NB4 (cell line): ENCODE data around the gene NUDT10.
"Not testable (repeated sequence)": the region's sequence is repeated elsewhere in the genome, so short reads cannot be mapped to it uniquely, and the experiment has no call there.

Experiments
- DNase-seq: peaks from one replicate; pipeline ENCODE4 v3.0.0; 2010; ENCODE audit warnings: low read depth
- H3K4me3 ChIP-seq: one replicate; pipeline ENCODE4 v1.5.1; 2011; ENCODE audit warnings: mild to moderate bottlenecking, low read depth, low read length, moderate library complexity
- MYC ChIP-seq: IDR thresholded peaks from 2 replicates; pipeline ENCODE4 v1.6.1; 2011; ENCODE audit warnings: low read depth, low read length
- POLR2A ChIP-seq: IDR thresholded peaks from 2 replicates; pipeline ENCODE4 v1.6.1; 2011; ENCODE audit warnings: mild to moderate bottlenecking; ENCODE audit not compliant: insufficient read length; ENCODE audit errors: extremely low read depth
- TF ChIP-seq, protein P1 (sequence below): IDR thresholded peaks from one replicate; pipeline ENCODE4 v1.5.1; 2012; ENCODE audit warnings: low read depth, low read length
- TF ChIP-seq, protein P2 (sequence below): IDR thresholded peaks from 2 replicates; pipeline ENCODE4 v1.6.1; 2011; ENCODE audit warnings: low read depth, low read length

The NUDT10 gene

DNA sequence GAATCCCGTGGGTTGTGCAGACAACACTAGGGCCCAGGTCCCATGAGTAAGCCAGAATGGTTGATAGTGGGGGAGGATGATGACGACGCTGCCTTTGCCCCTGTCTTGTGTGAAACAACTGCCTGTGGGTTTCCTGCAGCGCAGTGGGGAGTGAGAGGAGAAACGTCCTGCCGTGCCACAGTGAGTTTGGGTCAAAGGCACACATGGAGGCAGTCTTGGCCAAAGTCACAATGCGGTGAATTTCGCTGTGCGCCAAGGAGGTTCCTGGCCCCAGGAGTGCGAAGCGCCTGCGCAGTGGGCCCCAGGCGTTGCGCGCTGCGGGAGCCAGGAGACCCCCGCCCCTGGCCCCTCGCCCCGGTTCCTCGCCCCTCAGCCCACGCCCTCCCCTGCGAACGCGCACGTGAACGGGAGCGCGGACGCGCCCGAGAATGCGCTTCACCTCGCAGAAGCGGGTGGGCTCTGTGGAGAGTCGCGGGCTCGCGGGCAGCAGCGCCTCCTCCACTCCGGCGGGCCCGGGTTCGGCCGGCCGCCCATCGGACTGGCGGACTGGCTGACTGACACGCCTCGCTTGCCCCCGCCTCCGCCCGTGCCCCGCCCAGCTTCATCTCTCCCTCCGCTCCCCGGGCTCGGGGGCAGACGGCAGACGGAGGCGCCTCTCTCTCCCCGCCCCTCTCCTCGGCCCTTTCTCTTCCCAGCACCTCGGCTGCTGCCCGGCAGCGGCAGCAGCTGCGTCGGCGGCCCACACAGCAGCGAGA is at the start of gene NUDT10:
Gene NUDT10, plus strand, starts transcription at position 635 of the 755 bp plus-strand sequence. CDS start 144 bp downstream, outside the sequence.
- no peak within 1 kb of the TSS for H3K4me3 ChIP-seq
- DNase-seq, result peak; percentile 1
- no peak for TF ChIP-seq MYC
- TF ChIP-seq, protein P1, sequence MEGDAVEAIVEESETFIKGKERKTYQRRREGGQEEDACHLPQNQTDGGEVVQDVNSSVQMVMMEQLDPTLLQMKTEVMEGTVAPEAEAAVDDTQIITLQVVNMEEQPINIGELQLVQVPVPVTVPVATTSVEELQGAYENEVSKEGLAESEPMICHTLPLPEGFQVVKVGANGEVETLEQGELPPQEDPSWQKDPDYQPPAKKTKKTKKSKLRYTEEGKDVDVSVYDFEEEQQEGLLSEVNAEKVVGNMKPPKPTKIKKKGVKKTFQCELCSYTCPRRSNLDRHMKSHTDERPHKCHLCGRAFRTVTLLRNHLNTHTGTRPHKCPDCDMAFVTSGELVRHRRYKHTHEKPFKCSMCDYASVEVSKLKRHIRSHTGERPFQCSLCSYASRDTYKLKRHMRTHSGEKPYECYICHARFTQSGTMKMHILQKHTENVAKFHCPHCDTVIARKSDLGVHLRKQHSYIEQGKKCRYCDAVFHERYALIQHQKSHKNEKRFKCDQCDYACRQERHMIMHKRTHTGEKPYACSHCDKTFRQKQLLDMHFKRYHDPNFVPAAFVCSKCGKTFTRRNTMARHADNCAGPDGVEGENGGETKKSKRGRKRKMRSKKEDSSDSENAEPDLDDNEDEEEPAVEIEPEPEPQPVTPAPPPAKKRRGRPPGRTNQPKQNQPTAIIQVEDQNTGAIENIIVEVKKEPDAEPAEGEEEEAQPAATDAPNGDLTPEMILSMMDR, result no peak
- TF ChIP-seq, protein P2, sequence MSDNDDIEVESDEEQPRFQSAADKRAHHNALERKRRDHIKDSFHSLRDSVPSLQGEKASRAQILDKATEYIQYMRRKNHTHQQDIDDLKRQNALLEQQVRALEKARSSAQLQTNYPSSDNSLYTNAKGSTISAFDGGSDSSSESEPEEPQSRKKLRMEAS, result no peak
- no peak for TF ChIP-seq POLR2A

DNA sequence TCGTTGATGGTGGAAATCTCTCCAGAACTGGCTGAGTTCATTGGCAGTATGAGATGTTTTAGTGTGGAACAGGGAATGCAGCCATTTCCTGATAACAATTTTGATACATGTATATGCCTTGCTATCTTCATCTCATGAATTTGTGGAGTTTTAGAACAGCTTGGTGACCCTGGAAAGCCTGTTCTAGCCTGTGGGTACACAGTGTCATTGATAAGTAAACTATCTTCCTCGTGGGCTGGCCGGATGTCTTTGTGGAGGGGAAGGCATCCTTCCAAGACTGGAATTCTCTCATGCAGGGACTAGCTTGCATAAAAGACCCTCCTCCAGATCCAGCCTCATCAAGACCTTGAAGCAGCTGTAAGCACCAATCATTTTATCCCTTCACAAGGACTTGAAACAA is 40.2 kb upstream of the NUDT10 start:
- TF ChIP-seq POLR2A (no peak), MYC (no peak)
- TF ChIP-seq, protein P1, result no peak
- TF ChIP-seq, protein P2, result no peak
- DNase-seq, result no peak

DNA sequence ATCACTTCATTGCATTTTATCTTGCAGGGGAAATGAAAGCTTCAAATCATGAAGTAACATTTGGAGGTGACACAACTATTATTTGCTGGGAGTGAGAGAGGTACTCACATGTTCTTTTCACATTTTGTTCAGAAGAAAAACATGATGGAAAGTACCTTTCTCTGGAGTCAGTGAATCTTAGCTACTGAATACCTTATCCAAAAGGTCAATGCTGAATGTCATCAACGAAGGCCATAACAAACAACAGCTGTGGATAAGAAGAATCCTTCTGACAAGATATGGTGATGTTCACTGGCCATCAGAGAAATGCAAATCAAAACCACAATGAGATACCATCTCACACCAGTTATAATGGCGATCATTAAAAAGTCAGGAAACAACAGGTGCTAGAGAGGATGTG is 36.5 kb upstream of the NUDT10 start:
- no peak overlapping the region for H3K4me3 ChIP-seq
- no peak for DNase-seq
- TF ChIP-seq MYC (no peak), POLR2A (no peak)
- TF ChIP-seq, protein P1, result no peak
- TF ChIP-seq, protein P2, result no peak

More for the DNA sequence above, 40.2 kb upstream of the NUDT10 start:
- no peak overlapping the region for H3K4me3 ChIP-seq

DNA sequence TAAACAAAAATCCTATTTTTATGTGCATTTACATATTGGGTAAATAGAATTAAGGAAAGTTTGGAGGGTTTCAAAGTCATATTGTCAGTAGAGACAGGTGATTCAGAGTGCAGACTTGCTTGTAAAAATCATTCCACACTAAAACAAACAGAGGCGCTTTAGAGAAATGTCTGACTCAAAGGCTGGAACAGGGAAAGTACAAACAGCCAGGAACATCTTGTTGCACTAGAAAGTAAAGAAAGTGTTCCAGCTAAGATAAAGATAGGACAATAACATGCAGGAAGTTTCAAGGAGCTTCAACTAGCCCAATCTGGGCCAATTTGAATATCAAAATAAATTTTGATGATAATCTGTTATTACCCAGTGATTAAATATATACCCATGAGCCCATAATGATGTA is 16.4 kb upstream of the NUDT10 start:
- TF ChIP-seq MYC (no peak), POLR2A (no peak)
- TF ChIP-seq, protein P2, result no peak
- TF ChIP-seq, protein P1, result no peak
- no peak for DNase-seq
- H3K4me3 ChIP-seq, result no peak overlapping the region

DNA sequence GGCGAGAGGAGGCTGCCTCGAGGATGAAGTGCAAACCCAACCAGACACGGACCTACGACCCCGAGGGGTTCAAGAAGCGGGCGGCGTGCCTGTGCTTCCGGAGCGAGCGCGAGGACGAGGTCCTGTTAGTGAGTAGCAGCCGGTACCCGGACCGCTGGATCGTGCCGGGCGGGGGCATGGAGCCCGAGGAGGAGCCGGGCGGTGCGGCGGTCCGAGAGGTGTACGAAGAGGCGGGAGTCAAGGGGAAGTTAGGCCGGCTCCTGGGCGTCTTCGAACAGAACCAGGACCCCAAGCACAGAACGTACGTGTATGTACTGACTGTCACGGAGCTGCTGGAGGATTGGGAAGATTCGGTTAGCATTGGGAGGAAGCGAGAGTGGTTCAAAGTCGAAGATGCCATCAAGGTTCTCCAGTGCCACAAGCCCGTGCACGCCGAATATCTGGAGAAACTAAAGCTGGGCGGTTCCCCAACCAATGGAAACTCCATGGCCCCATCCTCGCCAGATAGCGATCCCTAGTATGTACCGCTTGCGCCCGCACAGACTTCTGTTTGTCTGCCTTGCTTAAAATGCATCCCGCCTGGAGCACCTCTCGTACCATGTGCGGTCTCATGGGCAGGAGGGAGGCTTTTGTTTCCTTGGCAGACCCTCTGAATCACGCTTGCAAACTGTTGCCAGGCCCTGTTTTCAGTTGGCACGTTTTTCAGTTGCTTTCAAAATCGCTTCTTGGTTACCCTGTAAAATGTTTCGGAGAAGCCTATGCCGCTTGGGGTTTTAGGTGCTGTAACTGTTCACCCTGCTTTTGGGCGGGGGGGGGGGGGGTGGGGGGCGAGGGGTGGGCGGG is 542 bp downstream of the NUDT10 start:
- DNase-seq, H3K4me3 ChIP-seq: not testable (repeated sequence)

DNA sequence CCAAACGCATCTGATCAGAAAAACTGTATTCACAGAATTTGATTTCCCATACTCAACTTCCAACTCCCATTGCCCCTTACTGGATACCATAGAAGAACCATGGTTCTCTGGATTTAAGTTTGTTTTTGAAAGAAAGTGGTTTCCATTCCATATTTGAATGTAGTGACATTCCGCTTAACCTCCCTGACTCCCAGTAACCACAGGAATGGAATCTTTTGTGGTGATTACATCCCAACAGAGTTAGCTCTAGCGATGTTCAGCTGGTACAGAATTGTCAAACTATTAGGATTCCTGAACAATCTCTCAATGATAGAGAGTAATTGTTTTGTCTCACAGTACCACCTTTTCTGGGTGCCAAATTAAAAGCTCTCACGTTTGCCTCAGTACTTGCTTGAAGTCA is 1.7 kb downstream of the NUDT10 start:
- DNase-seq, result no peak
- no peak for TF ChIP-seq POLR2A
- no peak for TF ChIP-seq MYC
- TF ChIP-seq, protein P2, result no peak
- TF ChIP-seq, protein P1, result no peak
- no peak overlapping the region for H3K4me3 ChIP-seq
